OCI-LY3 (cell line): Measurements from ENCODE around the gene SELENOH.

ENCODE experiments used
- H2AFZ ChIP-seq: fragments of 200-600, 300-600 bp; shearing (Covaris generic); 2 replicates; pipeline ENCODE4 v1.6.0; 2014; ENCODE audit warnings: antibody characterized with exemption, low read depth, low read length
- H3K27ac ChIP-seq: fragments of 200-600, 300-600 bp; sonication (generic); 2 replicates; pipeline ENCODE4 v1.5.1; 2014; ENCODE audit warnings: mild to moderate bottlenecking, low read length, moderate library complexity, mixed read lengths
- H3K27me3 ChIP-seq: fragments of 200-600, 300-600 bp; sonication (generic); 2 replicates; pipeline ENCODE4 v1.6.1; 2014; ENCODE audit warnings: low read depth, low read length, mixed read lengths
- H3K36me3 ChIP-seq: fragments of 200-600, 300-600 bp; sonication (generic); replicated peaks from 2 replicates; pipeline ENCODE3; 2014; ENCODE audit warnings: low read depth, low read length, mixed read lengths
- H3K4me1 ChIP-seq: fragments of 300-600, 200-600 bp; sonication (generic); 2 replicates; pipeline ENCODE4 v1.6.1; 2014; ENCODE audit warnings: low read length, mixed read lengths
- H3K4me2 ChIP-seq: fragments of 200-600, 300-600 bp; sonication (generic); 2 replicates; pipeline ENCODE4 v1.6.1; 2014; ENCODE audit warnings: low read length, mixed read lengths
- H3K4me3 ChIP-seq: fragments of 300-600, 200-600 bp; sonication (generic); 2 replicates; pipeline ENCODE4 v1.5.1; 2014; ENCODE audit warnings: antibody characterized with exemption, mild to moderate bottlenecking, low read length, moderate library complexity
- H3K79me2 ChIP-seq: fragments of 300-600, 200-600 bp; shearing (Covaris generic); 2 replicates; pipeline ENCODE4 v1.6.1; 2014; ENCODE audit warnings: mild to moderate bottlenecking, low read length, mixed read lengths
- H3K9ac ChIP-seq: fragments of 300-600, 200-600 bp; shearing (Covaris generic); 2 replicates; pipeline ENCODE4 v1.6.0; 2014; ENCODE audit warnings: mild to moderate bottlenecking, low read length, moderate library complexity
- H3K9me3 ChIP-seq: fragments of 200-600, 300-600 bp; shearing (Covaris generic); 2 replicates; pipeline ENCODE4 v1.6.1; 2014; ENCODE audit warnings: low read length, mixed read lengths; ENCODE audit not compliant: insufficient read depth
- H4K20me1 ChIP-seq: fragments of 200-600, 300-600 bp; sonication (generic); 2 replicates; pipeline ENCODE4 v1.6.1; 2016; ENCODE audit warnings: low read length, mixed read lengths; ENCODE audit not compliant: insufficient read depth
- EZH2phosphoT487 ChIP-seq: fragments of 200-600 bp; shearing (Covaris generic); IDR thresholded peaks from 2 replicates; pipeline ENCODE4 v1.6.1; 2018; ENCODE audit warnings: antibody characterized with exemption, mixed run types, low read depth
- TF ChIP-seq, protein P1 (sequence below): fragments of 200-600, 300-600 bp; sonication (generic); IDR thresholded peaks from 2 replicates; pipeline ENCODE4 v1.5.1; 2014; ENCODE audit warnings: antibody characterized with exemption, low read length, low read depth

Gene SELENOH

DNA sequence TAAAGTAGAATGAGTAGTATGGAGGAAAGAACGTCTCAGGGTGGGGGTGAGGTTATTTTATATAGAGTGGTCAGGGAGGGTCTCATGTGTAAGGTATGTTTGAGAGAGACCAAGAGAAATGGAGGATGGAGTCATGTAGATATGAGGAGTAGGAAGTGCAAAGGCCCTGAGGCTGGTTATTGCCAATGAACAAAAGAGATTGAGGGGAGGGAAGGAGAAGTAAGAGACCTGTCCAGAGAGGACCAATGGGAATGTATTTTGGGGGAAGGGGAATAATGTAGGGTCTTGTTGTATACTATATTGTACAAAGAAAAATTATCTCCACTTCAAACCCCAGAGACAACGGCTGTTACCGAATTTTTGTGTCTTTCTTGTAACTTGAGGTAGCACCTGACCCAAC, 30.1 kb downstream of the SELENOH start:
- H3K36me3 ChIP-seq: no peaks in the 10 kb centered on the region
- H3K9ac ChIP-seq: no peak overlapping the region
- no peak overlapping the region for H3K4me3 ChIP-seq
- no peaks in the 10 kb centered on the region for H3K27me3 ChIP-seq
- no peaks in the 10 kb centered on the region for H3K9me3 ChIP-seq
- no peaks in the 10 kb centered on the region for H4K20me1 ChIP-seq
- no peaks in the 10 kb centered on the region for H3K4me1 ChIP-seq
- H3K79me2 ChIP-seq: no peaks in the 10 kb centered on the region
- no peak overlapping the region for H3K4me2 ChIP-seq
- no peak overlapping the region for H2AFZ ChIP-seq
- H3K27ac ChIP-seq: no peak overlapping the region
- TF ChIP-seq, protein P1, sequence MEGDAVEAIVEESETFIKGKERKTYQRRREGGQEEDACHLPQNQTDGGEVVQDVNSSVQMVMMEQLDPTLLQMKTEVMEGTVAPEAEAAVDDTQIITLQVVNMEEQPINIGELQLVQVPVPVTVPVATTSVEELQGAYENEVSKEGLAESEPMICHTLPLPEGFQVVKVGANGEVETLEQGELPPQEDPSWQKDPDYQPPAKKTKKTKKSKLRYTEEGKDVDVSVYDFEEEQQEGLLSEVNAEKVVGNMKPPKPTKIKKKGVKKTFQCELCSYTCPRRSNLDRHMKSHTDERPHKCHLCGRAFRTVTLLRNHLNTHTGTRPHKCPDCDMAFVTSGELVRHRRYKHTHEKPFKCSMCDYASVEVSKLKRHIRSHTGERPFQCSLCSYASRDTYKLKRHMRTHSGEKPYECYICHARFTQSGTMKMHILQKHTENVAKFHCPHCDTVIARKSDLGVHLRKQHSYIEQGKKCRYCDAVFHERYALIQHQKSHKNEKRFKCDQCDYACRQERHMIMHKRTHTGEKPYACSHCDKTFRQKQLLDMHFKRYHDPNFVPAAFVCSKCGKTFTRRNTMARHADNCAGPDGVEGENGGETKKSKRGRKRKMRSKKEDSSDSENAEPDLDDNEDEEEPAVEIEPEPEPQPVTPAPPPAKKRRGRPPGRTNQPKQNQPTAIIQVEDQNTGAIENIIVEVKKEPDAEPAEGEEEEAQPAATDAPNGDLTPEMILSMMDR: no peak
- no peak for TF ChIP-seq EZH2phosphoT487

DNA sequence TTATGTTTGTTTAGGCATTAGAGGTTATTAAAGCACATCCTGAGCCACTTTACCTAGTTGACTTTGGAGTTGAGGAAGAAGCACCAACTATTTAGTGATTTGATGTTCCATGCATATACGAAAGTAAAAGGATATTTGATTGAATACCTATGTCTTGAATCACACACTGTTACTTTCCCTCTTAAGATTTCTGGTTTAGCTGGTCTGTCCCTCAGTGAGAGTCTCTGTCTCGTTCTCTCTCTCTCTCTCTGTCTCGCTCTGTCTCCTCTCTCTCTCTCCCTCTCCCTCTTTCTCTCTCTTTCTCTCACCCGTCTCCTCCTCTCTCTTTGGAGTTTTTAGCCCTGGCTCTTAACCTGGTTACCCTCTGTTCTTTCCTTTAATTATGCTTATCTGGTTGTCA, 31.3 kb downstream of the SELENOH start:
- TF ChIP-seq, protein P1: no peak
- no peak for TF ChIP-seq EZH2phosphoT487
- Histone ChIP-seq H3K4me1 (no peaks in the 10 kb centered on the region), H3K9me3 (no peaks in the 10 kb centered on the region), H3K36me3 (no peaks in the 10 kb centered on the region), H3K27me3 (no peaks in the 10 kb centered on the region), H4K20me1 (no peaks in the 10 kb centered on the region), H2AFZ (no peak overlapping the region), H3K9ac (no peak overlapping the region), H3K4me3 (no peak overlapping the region), H3K4me2 (no peak overlapping the region), H3K79me2 (no peaks in the 10 kb centered on the region), H3K27ac (no peak overlapping the region)

DNA sequence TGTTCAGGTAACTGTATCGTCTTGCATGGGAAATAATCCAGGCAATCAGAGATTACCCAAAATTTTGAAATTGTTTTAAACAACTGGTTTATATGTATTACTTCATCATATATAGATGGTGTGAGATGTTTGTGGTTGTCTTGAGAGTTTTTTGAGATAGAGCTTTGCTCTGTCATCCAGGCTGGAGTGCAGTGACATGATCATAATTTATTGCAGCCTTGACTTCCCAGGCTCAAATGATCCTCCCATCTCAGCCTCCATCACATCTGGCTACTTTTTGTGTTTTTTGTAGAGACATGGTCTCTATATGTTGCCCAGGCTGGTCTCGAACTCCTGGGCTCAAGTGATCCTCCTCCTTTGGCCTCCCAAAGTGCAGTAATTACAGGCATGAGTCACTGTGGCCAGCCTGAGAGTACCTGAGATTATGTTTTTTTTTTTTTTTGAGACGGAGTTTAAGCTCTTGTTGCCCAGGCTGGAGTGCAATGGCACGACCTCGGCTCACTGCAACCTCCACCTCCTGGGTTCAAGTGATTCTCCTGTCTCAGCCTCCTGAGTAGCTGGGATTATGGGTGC, 31.8 kb downstream of the SELENOH start:
- no peak overlapping the region for H3K4me2 ChIP-seq
- H3K36me3 ChIP-seq: no peaks in the 10 kb centered on the region
- H3K27ac ChIP-seq: no peak overlapping the region
- H3K79me2 ChIP-seq: no peaks in the 10 kb centered on the region
- no peaks in the 10 kb centered on the region for H3K27me3 ChIP-seq
- H4K20me1 ChIP-seq: no peaks in the 10 kb centered on the region
- H3K9ac ChIP-seq: no peak overlapping the region
- no peaks in the 10 kb centered on the region for H3K4me1 ChIP-seq
- no peak overlapping the region for H2AFZ ChIP-seq
- no peak for TF ChIP-seq EZH2phosphoT487
- TF ChIP-seq, protein P1: no peak
- no peaks in the 10 kb centered on the region for H3K9me3 ChIP-seq
- no peak overlapping the region for H3K4me3 ChIP-seq

DNA sequence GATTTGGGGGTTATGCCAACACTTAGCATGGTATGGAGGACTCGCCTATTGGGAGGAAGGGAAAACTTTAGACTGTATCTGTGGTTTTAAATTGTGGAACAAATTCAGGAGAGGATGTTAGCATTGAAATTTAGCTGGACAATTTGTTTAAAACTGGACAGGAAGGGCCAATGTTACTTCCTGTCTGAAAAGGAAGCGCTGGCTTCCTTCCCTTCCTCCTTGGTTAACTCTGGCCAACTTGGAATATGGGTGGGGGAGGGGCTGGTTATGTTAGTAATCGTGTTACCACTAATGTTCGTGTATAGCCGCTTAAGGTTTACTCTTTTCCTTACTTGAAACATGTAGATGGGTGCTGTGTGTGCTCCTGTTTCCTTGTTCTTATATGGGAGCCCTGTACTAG, 34.2 kb downstream of the SELENOH start:
- Histone ChIP-seq H3K9me3 (no peaks in the 10 kb centered on the region), H3K79me2 (no peaks in the 10 kb centered on the region), H2AFZ (no peak overlapping the region), H3K27me3 (no peaks in the 10 kb centered on the region), H3K4me1 (no peaks in the 10 kb centered on the region), H3K36me3 (no peaks in the 10 kb centered on the region), H3K9ac (no peak overlapping the region), H3K4me2 (no peak overlapping the region), H4K20me1 (no peaks in the 10 kb centered on the region), H3K27ac (no peak overlapping the region), H3K4me3 (no peak overlapping the region)
- TF ChIP-seq, protein P1: no peak
- no peak for TF ChIP-seq EZH2phosphoT487
